Embryonic facial prominence (tissue), 1 donor: Measurements from ENCODE around the gene SOCS3.
A peak's percentile ranks its signal among the peaks of the same experiment; 100 is the strongest.

Experiments used
- DNase-seq: peaks from one replicate; pipeline ENCODE4 v3.0.0-alpha.2; 2016; ENCODE audit errors: extremely low spot score

The SOCS3 gene

DNA sequence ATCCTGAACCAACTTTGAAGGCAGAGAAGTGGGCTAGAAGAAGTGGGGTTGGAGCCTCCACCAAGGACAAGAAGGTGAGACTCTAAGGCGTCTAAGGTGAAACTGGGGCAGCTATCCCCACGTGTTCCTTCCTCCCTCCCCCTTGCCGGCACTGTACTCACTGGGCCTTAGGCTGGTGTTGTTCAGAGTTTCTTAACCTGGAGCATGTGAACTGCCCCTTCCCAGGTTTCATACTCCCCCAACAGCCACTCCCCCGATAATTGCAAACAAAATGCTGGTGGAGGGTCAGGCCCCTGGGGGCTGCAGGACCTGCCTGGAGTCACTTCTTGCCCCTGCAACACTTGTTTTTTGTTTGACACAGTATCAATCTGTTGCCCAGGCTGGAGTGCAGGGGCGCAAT is 7.3 kb upstream of the SOCS3 start:
- no peak for DNase-seq

DNA sequence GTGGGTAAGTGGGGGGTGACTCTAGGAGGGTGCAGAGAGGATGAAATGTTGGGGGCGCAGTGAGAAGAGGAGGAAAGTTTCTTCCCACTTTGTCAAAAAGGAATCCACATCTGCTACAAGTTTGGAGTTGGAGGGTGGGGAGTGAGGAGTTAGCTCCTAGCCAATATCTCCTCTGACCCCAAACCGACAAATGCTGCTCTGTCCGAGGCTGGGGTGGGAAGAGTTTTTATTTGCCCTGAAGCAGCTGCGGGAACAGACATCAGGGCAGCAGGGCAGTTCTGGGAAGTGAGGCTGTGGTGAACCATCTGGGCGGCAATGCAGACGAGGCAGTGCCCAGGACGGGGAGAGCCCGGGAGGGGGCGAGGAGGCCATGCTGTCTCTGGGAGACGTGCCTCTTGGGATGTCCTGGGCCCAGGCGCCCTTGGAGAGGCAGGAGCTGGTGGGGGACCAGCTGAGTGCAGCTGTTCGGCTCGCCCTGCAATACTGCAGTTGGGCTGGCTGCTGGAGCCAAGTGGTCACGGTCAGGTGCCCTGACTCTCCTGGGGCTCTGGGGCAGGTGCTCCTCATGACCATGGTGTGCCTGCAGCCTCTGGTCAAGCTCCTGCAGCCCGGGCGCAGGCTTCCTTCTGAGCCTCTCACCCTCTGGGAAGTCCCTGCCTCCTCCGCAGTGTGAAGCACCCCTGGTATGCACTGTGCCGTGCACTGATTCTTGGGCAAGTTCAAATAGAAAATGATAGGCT is 6.4 kb upstream of the SOCS3 start:
- DNase-seq = no peak

DNA sequence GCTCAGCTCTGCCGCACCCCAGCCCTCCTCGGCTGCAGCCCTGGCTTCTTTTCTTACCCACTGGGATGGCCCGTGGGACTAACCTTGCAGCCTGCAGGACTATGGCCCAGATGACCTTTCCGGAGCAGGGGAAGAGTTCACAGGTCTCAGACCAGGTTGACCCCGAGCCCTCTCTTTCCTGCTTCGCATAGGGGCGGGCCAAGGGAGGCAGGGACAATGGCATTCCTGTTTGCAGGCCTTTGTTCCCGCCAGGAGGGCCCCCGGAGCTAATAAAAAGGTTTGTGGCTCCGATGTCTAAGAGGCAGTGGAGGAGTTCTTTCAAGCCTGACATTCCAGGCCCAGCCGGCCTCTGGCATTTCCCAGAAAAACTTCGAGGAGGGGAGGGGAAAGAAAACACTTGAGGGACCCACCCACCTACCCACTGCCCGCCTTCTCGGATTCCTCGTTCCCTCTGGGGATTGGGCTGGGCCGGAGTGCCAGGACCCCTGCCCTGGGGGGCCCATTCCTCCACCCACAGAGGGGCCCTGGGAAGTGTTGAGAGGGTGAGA is 5.8 kb upstream of the SOCS3 start:
- DNase-seq = peak; percentile 73

DNA sequence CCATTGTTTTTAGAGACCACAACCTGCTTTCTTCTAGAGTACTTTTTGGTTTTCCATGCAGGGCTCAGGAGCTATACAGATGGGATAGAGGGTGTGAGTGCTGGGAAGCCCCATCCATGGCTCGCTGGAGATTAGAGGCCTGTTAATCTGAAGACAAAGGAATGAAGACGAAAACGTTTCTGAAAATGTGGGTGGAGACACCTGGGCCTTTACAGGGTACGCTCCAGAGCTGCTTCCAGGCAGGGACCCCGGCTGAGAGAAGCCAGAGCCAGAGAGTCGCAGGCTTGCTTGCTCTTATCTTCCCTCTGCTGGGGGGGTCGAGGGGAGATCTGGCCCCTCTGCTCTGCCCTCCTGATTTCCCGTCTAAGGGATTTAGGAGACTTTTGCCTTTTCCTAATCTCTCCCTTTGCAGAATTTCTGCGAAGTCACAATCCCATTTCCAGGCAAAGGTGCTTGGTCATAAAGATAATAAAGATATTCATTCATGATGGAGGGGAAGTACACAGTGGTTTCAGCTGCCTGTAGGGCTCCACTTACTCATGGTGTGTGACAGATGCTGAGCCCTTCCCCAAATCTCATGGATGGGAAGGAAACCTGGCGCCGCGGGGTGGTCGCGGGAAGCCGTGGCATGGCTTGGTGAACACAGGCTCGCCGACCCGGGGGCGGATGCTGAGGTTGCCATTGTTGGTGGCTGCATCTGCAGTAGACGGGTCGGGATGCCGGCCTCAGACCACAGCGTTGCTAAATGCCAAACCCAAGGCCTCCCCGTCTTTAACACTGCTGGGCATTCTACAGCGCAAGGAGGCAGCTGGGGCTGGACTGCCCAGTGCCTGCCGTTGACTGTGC is 4.8 kb upstream of the SOCS3 start:
- no peak for DNase-seq

DNA sequence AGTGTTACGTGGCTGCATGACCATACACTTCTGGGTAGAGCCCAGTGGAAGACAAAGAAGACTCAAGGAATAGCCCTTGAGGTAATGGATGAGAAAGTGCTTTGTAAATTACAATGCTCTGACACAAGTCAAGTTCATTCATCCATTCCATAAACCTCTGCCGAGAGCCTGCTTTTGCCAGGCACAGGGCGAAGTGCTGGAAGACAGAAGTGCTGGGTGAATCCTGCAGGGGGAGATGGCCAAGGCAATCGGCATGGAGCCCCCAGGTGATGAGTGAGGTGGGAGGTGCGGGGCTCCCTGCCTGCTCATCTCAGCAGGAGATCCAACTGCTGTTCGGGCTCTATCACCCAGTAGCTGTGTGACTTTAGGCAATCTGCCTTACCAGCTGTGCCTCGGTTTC is 2.8 kb upstream of the SOCS3 start:
- DNase-seq = no peak

DNA sequence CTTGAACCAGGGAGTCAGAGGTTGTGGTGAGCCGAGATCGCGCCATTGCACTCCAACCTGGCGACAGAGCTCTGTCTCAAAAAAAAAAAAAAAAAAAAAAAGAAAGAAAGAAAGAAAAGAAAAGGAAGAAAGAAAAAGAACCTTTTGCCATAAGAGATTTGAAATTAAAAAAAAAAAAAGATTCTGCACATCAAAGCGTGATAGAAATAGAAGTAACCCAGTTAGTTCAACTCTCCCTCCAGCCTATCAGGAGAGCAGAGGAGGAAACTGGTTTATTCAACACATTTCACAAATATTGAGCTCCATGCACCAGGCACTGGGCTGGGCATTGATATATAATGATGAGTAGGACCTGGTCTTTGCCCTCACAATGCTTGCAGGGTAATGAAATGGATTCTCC is 2.4 kb upstream of the SOCS3 start:
- DNase-seq = no peak

DNA sequence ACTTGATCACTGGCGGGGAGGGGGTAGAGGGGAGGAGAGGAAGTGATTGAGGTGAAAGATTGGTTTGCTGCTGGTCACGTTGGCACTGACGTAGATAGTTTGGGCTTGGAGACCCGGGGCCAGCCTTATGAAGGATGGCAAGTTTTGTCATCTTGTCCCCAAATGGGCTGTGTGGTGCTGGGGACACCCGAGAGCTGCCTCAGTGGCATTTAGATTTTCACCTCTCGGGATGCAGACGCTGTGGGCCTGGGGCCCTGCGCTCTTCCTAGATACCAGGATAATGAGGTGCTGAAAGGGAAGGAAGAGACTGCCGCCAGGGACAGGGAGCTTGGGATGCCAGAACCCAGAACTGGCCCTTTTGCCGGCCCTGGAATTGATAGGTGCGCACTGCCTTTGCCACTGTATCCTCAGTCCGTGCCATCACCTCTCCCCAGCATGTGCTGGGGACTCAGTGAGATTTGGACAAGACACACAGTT is 1.4 kb upstream of the SOCS3 start:
- no peak for DNase-seq

DNA sequence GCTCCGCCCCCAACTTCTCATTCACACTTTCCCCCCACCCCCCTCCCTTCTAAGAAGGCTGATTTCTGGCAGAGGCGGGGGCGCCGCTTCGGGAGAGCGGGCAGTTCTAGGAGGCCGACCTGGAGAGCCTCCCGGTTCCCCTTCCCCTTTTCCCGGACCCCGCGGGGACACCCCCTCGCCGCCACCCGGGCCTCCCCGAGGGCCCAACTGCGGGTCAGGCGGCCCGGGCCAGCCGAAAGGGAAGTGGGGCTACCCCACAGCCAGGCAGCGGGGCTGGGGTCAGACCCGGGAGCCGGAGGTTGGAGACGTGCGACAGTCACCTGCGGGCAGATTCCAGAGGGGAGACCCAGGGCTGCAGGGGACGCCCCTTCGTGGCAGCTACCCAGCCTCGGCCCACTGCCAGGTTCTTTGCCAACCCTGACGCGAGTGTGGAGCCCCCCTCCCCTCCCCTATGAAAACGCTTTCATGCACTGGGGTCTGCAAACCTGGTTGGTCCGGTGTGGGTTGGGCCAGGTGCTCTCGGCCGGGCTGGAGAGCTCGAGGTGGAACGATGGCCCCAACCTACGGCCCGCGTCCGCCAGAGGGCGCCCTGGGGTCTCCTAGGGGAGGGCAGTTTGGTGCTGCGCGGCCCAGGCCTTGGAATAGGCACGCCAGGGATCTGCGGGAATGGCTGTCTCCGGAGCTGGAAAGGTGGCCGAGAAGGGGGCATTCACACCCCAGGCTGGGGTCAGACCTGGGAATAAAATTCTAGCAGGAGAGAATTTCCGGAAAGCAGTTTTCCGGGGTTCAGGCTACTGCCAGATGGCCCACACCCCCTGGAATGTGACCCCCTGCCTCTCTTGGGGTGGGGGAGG is 721 bp upstream of the SOCS3 start:
- DNase-seq = no peak

DNA sequence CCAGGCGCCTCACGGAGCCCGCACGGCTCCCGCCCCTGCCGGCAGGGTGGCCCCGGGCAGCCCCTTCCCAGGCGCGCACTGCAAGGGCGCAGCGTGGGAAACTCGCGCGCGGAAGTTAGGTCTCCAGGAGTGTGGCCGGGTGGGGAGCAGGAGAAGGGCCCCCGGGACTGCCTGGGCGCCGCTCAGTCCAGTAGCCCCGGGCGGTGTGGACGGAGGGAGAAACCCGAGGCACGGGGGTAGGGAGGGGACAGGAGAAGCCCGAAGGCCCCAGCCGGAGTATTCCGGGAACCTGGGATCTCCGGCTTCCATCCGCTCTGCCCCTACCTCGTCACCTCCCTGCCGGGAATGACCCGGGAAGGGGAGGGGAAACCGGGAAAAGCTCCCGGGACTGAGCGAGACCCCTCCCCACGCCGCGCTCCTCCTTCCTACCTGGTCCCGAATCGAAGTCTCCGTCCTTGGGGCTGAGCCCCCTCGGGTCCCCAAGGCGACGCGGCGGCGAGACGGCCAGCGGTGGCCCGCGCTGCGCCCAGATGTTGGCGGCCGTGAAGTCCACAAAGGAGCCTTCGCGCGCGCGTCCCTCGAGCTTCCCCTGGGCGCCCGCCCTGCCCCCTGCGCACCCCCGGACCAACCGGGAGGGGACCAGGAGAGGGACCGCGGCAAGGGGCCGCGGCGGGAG is 418 bp downstream of the SOCS3 start:
- no peak for DNase-seq

DNA sequence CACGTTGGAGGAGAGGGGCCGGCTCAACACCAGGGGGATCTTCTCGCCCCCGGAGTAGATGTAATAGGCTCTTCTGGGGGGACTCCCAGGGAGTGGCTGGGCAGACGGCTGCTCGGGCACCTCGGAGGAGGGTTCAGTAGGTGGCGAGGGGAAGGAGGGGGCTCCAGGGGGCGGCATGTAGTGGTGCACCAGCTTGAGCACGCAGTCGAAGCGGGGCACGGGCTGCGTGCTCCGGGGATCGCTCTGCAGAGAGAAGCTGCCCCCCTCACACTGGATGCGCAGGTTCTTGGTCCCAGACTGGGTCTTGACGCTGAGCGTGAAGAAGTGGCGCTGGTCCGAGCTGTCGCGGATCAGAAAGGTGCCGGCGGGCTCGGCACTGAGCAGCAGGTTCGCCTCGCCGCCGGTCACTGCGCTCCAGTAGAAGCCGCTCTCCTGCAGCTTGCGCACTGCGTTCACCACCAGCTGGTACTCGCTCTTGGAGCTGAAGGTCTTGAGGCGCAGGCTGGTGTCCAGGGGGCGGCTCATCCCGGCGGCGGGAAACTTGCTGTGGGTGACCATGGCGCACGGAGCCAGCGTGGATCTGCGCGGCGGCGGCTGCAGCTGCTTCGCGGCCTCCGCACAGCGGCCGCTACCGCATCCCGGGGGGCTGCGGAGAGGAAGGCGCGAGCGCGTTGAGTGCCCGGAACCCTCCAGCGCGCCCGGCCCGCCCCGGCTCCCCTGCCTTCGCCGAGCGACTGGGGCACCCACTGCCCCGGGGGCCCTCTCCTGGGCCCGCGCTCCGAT is 1.1 kb downstream of the SOCS3 start:
- DNase-seq = no peak

DNA sequence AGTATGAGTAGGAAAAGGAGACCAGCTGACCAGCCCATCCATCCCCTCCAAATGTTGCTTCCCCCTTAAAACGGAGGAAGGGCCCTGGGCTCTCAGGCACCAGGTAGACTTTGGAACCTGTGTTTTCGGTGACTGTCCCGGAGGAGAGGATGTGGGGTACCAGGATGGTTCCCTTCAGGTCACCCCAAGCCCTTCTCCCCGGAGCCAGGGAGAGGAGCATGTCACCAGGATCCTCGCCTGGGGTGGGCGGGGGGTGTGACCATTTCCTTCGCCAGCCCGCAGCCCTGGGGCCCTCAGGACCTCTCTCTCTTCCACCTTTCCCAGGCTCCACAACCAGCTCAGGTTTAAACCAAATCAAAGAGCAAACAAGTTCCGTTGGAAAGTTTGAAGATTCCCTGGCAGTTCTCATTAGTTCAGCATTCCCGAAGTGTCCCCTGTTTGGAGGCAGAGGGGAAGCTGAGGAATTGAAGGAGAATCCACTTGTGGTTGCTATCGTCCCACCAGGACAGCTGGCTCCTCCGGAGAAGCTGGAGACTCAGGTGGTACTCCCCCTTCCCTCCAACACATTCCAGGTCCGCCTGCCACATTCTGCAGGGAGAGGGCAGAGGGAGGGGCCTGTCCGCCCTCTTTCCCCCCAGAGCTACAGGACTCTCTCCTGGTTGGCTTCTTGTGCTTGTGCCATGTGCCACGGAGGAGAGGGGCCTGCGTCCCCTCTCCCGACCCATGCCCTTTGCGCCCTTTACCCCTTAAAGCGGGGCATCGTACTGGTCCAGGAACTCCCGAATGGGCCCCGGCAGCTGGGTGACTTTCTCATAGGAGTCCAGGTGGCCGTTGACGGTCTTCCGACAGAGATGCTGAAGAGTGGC is 2.0 kb downstream of the SOCS3 start:
- no peak for DNase-seq

DNA sequence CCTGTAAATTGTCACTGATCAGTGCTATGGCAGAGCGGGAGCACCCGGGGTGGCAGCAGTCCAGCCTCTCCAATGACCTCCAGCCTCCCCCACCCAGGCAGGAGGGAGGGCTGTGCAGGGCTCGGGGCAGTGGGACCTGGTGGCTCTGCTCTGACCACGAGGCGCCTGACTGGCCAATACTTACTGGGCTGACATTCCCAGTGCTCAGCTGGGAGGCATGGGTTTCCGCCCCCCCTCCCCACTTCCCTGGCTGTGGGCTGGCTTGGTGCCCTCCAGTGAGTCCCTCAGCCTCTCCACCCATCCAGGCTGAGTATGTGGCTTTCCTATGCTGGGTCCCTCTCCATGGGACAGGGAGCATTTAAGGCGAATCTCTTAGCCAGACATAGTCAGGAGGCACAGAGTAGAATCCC is 2.7 kb downstream of the SOCS3 start:
- no peak for DNase-seq

DNA sequence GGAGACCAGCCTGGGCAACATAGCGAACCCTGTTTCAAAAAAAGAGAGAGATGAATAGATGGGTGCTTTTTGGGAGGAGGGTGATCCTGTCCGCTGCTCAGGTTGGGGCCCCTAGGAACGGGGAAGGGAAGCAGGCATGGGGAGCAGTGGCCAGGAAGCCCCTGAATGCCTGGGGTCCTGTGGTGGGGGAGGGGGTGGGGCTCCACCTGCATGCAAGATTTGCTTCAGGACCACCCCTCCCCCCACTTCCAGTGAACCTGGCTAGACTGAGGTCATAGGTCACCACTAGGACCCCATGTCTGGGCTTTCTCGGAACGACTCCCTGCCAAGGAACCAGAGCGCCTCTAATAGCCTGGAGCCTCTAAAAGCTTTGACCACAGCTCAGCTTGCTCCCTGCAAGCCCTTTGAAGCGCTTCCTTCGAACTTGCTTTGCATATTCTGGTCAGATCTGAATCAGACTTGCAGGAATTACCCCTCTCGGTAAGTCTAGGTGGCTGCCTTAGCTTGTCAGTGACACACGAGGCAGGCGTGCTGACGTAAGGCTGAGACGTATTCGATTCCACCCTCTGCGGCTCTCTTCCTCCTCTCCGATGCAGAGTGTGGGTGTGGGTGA is 3.7 kb downstream of the SOCS3 start:
- no peak for DNase-seq

DNA sequence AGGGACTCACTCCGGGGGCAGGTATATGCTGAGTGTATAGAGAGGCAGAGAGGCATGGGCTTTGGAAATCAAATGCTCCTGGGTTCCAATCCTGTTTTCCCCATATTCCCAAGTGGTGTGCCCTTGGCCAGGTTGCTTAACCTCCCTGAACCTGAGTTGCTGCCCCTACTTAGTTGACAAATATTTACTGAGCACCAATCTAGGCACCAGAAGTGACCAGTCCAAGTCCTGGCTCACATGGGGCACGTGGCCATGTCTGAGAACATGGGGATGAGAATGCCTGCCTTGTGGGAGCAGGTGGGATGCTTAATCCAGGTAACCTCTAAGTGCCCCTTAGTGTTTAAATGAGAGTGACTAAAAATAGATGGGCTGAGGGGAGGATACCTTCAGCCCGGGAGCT is 4.2 kb downstream of the SOCS3 start:
- no peak for DNase-seq

DNA sequence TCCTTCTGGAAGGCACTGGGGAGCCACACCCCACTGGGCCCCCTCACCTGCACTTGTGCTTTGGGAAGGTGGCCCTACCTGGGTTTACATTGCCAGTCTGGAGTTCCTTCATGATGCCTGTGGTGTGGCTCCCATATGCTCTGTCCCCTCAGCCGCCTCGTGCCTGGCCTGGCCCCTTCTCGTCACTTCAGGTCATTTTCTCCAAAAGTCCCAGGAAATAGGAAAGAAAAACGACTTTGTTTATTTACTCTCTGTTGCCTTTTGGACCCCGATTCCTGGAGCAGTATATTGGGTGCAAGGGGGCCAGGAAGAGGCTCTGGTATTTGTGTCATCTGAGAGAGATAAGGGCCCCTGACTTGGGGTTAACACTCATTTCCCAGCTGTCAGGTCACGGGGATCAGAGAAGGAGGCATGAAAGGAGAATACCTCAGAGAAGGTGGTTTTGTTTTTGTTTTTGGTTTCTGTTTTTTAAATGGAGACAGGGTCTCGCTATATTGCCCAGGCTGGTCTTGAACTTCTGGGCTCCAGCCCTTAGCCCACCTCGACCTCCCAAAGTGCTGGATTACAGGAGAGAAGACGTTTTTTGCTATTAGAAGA is 4.7 kb downstream of the SOCS3 start:
- DNase-seq = no peak

DNA sequence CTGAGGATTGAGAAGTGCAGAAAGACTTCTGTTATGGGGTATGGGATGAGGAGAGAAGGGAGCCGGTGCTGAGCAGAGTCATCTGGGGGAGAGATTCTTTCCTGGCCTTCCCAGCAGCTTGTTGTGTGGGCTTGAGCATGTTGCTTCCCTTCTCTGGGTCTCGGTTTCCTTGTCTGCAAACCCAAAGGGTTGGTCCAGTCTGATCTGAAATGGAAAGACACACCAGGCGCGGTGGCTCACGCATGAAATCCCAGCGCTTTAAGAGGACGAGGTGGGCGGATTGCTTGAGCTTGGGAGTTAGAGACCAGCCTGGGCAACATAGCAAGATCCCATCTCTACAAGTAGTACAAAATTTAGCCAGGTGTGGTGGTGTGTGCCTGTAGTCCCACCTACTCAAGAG is 6.0 kb downstream of the SOCS3 start:
- DNase-seq = no peak

DNA sequence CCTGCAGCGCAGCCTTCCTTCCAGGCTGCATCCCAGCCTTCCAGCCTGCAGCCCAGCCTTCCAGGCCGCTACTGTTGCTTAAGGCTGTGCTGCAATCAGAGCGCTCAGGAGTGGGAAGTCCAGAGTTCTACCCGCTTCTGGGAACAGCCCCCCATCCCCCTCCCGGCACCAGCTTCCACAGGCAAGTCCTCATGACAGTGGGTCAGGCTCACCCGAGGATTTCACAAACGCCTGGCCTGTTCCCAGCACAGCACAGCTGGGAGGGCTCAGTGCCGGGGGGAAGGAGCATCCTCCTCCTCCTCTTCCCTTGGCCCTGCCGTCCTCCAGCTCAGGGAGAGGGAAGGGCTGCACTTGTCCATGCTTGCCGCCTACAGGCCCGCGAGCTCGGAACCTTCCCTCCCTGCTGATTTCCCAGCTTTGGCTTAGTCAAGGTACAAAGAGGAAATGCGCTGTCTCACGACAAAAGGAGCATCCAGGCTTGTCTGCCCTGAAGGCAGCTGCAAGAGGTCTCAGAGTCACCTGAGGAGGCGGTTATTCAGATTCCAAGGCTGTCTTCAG is 8.3 kb downstream of the SOCS3 start:
- DNase-seq = no peak

DNA sequence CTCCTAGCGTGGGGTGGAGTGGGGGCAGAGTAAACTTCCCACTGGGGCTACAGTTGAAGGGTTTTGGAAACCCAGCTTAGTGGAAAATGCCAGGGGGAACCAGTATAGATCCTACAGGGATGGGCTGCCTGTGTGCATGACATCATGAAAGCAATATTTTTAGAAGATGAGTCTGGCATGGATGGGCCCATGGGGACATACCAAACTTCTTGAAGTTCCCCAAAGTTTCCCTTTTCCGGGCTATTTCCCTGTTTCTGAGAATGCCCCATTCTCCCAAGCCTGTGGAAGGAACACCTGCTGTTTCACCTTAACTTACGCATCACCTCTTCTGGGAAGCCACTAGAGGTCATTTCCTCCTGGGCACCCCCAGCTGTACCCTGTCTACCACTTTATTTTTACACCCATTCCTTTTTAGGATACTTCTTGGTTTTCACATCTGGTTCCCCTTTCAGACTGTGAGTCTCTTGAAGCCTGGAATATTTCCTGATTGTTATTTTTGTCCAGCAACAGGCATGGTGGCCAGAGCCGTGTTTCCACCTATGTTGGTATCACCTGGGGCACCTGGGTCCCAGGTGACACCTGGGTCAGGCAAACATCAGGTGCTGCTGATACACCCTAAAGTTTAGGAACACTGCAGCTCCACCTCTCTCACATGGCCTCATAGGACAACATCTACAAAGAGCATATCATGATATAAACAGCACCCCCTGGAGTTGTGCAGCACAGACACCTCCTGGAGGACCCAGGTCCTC is 9.8 kb downstream of the SOCS3 start:
- DNase-seq = no peak
